H1 (cell line): ENCODE data around the gene LHPP. TPM values are rescaled to one million over a fixed set of nuclear protein-coding genes. Genes with fewer than 3 reads are reported as not detected.

Source experiments
- CTCF ChIA-PET: fragments of 300-600 bp; sonication (Branson Sonifier 250); formaldehyde crosslinking; loops from one replicate; lab custom pipeline; 2021; ENCODE audit not compliant: partially characterized antibody; lab: Charles Lee
- POLR2A ChIA-PET: fragments of 300-600 bp; sonication (Branson Sonifier 250); formaldehyde crosslinking; loops from one replicate; lab custom pipeline; 2021; ENCODE audit warnings: inconsistent platforms; ENCODE audit not compliant: partially characterized antibody; lab: Charles Lee
- DNase-seq, 2 experiments: peaks; one replicate each; pipeline versions ENCODE4 v3.0.0 to v3.0.0-alpha.2; 2010 to 2022; ENCODE audit warnings: low spot score in 2 of 2, low read depth in 1 of 2, mixed read lengths in 1 of 2
- FAIRE-seq: peaks from 2 replicates; lab custom pipeline; 2011; peaks lifted over from hg19 to GRCh38; lab: Jason Lieb, UNC
- H2AFZ ChIP-seq: 2 replicates; pipeline ENCODE4 v1.8.1; 2012; ENCODE audit warnings: low read length, inconsistent platforms
- H2AK5ac ChIP-seq: 2 replicates; pipeline ENCODE4 v1.6.1; 2013; ENCODE audit warnings: low read depth, low read length
- H2BK120ac ChIP-seq: replicated peaks from 2 replicates; pipeline ENCODE3; 2013; ENCODE audit warnings: low read depth, low read length, inconsistent platforms
- H2BK12ac ChIP-seq: 2 replicates; pipeline ENCODE4 v1.6.1; 2013; ENCODE audit warnings: low read depth, low read length
- H2BK15ac ChIP-seq: 2 replicates; pipeline ENCODE4 v1.6.1; 2013; ENCODE audit warnings: low read length
- H2BK20ac ChIP-seq: 2 replicates; pipeline ENCODE4 v1.6.1; 2013; ENCODE audit warnings: low read length
- H2BK5ac ChIP-seq: 2 replicates; pipeline ENCODE4 v1.6.1; 2013; ENCODE audit warnings: low read depth, low read length
- H3K14ac ChIP-seq: 2 replicates; pipeline ENCODE4 v1.6.1; 2013; ENCODE audit warnings: inconsistent platforms; ENCODE audit not compliant: insufficient read length
- H3K18ac ChIP-seq: 2 replicates; pipeline ENCODE4 v1.6.1; 2013; ENCODE audit warnings: low read length; ENCODE audit errors: extremely low read depth
- H3K23ac ChIP-seq: 2 replicates; pipeline ENCODE4 v1.6.1; 2013; ENCODE audit warnings: inconsistent platforms; ENCODE audit not compliant: insufficient read length
- H3K23me2 ChIP-seq: 2 replicates; pipeline ENCODE4 v1.6.1; 2013; ENCODE audit warnings: low read depth, low read length
- H3K27ac ChIP-seq: 2 replicates; pipeline ENCODE4 v1.6.1; 2011; ENCODE audit warnings: low read depth, low read length, inconsistent platforms
- H3K27me3 ChIP-seq, 4 experiments: replicated peaks in 1 of 4; 1 replicate in 1 of 4; 2 replicates in 3 of 4; pipeline versions ENCODE4 v1.6.1 to v1.8.1; 2011 to 2013; ENCODE audit warnings: low read length in 3 of 4, mild to moderate bottlenecking in 3 of 4, inconsistent platforms in 2 of 4, mixed read lengths in 2 of 4, moderate library complexity in 1 of 4; ENCODE audit not compliant: control insufficient read depth in 3 of 4, insufficient read depth in 3 of 4; ENCODE audit errors: extremely low read depth in 1 of 4
- H3K36me3 ChIP-seq, 4 experiments: 2 replicates each; pipeline versions ENCODE4 v1.6.1 to v1.8.1; 2011 to 2013; ENCODE audit warnings: mild to moderate bottlenecking in 4 of 4, low read length in 3 of 4, moderate library complexity in 2 of 4, control low read depth in 1 of 4, inconsistent platforms in 1 of 4; ENCODE audit not compliant: insufficient read depth in 4 of 4, control insufficient read depth in 2 of 4
- H3K4ac ChIP-seq: replicated peaks from 2 replicates; pipeline ENCODE3; 2013; ENCODE audit warnings: low read length, low read depth, mixed read lengths, inconsistent platforms; ENCODE audit not compliant: insufficient read length
- H3K4me1 ChIP-seq, 4 experiments: replicated peaks in 1 of 4; 1 replicate in 1 of 4; 2 replicates in 3 of 4; pipeline versions ENCODE4 v1.6.1 to v1.8.1; 2011 to 2013; ENCODE audit warnings: low read length in 3 of 4, inconsistent platforms in 2 of 4, mixed read lengths in 1 of 4; ENCODE audit not compliant: insufficient read depth in 4 of 4, control insufficient read depth in 3 of 4
- H3K4me2 ChIP-seq, 2 experiments: 2 replicates each; pipeline versions ENCODE4 v1.6.1 to v1.8.1; 2011 to 2013; ENCODE audit warnings: low read depth in 2 of 2, low read length in 2 of 2, control low read depth in 1 of 2, inconsistent platforms in 1 of 2, mild to moderate bottlenecking in 1 of 2; ENCODE audit not compliant: insufficient read depth in 1 of 2
- H3K4me3 ChIP-seq, 4 experiments: fragments of 200-600, 300-600 bp in 1 of 4; sonication (generic), shearing (Covaris generic), sonication (Bioruptor Twin) in 1 of 4; 2 replicates each; pipeline versions ENCODE4 v1.5.1 to v1.8.1; 2011 to 2016; ENCODE audit warnings: low read length in 4 of 4, low read depth in 3 of 4, control low read depth in 2 of 4, inconsistent platforms in 2 of 4, mild to moderate bottlenecking in 2 of 4, mixed read lengths in 1 of 4, moderate library complexity in 1 of 4; ENCODE audit not compliant: insufficient read depth in 2 of 4; ENCODE audit errors: extremely low read depth in 1 of 4
- H3K56ac ChIP-seq: replicated peaks from 2 replicates; pipeline ENCODE3; 2013; ENCODE audit warnings: low read depth, mild to moderate bottlenecking, mixed read lengths, low read length, inconsistent platforms; ENCODE audit not compliant: insufficient read length
- H3K79me1 ChIP-seq: 2 replicates; pipeline ENCODE4 v1.6.1; 2013; ENCODE audit warnings: low read depth, low read length, control low read depth
- H3K79me2 ChIP-seq, 2 experiments: 2 replicates each; pipeline versions ENCODE4 v1.6.1 to v1.8.1; 2012 to 2013; ENCODE audit warnings: low read length in 2 of 2, mild to moderate bottlenecking in 2 of 2, inconsistent platforms in 1 of 2; ENCODE audit not compliant: insufficient read depth in 2 of 2, control insufficient read depth in 1 of 2
- H3K9ac ChIP-seq, 4 experiments: replicated peaks in 1 of 4; 1 replicate in 1 of 4; 2 replicates in 3 of 4; pipeline versions ENCODE4 v1.6.1 to v1.8.1; 2011 to 2013; ENCODE audit warnings: low read depth in 3 of 4, low read length in 3 of 4, control low read depth in 2 of 4, mild to moderate bottlenecking in 2 of 4, moderate library complexity in 2 of 4, inconsistent platforms in 1 of 4; ENCODE audit errors: extremely low read depth in 1 of 4
- H3K9me3 ChIP-seq, 2 experiments: 2 replicates each; pipeline versions ENCODE4 v1.6.1 to v1.8.1; 2012 to 2013; ENCODE audit warnings: mild to moderate bottlenecking in 2 of 2, moderate library complexity in 2 of 2, control low read depth in 1 of 2, inconsistent platforms in 1 of 2, low read depth in 1 of 2, low read length in 1 of 2, mixed read lengths in 1 of 2; ENCODE audit not compliant: insufficient read depth in 2 of 2
- H4K20me1 ChIP-seq, 2 experiments: replicated peaks in 1 of 2; 2 replicates each; pipeline versions ENCODE3 to v1.8.1; 2011 to 2013; ENCODE audit warnings: inconsistent platforms in 2 of 2, low read length in 2 of 2, mild to moderate bottlenecking in 1 of 2; ENCODE audit not compliant: insufficient read depth in 2 of 2, control insufficient read depth in 1 of 2
- H4K5ac ChIP-seq: 2 replicates; pipeline ENCODE4 v1.6.1; 2013; ENCODE audit warnings: low read length, low read depth, mixed read lengths, inconsistent platforms; ENCODE audit not compliant: insufficient read length
- H4K8ac ChIP-seq: 2 replicates; pipeline ENCODE4 v1.8.0; 2013; ENCODE audit warnings: mild to moderate bottlenecking, moderate library complexity, low read length, inconsistent platforms; ENCODE audit not compliant: insufficient read depth; ENCODE audit errors: extremely low read depth
- H4K91ac ChIP-seq: replicated peaks from 2 replicates; pipeline ENCODE3; 2013; ENCODE audit warnings: low read length, mixed read lengths, inconsistent platforms; ENCODE audit not compliant: insufficient read length
- EGR1 ChIP-seq: IDR thresholded peaks from 2 replicates; pipeline ENCODE4 v1.6.1; 2011; ENCODE audit warnings: low read depth, low read length, borderline replicate concordance
- HDAC6 ChIP-seq: IDR thresholded peaks from one replicate; pipeline ENCODE4 v1.7.1; 2012; ENCODE audit warnings: low read depth, mild to moderate bottlenecking, inconsistent platforms, low read length, moderate library complexity
- POU5F1 ChIP-seq: IDR thresholded peaks from 2 replicates; pipeline ENCODE4 v1.6.1; 2011; ENCODE audit warnings: low read depth, mild to moderate bottlenecking, low read length, moderate library complexity
- RXRA ChIP-seq: IDR thresholded peaks from 2 replicates; pipeline ENCODE4 v1.6.1; 2011; ENCODE audit warnings: low read depth, mild to moderate bottlenecking, low read length, moderate library complexity; ENCODE audit not compliant: insufficient read depth
- SRF ChIP-seq: IDR thresholded peaks from 2 replicates; pipeline ENCODE4 v1.6.1; 2011; ENCODE audit warnings: mild to moderate bottlenecking, low read depth, low read length, moderate library complexity
- WGBS, 2 experiments: shearing (Covaris generic) in 1 of 2; methylation state at CpG; one replicate each; pipeline versions ENCODE4 v1.1.6 to v1.1.7; 2013 to 2015; ENCODE audit warnings: low lambda C conversion rate in 2 of 2, mixed read lengths in 2 of 2, inconsistent platforms in 1 of 2, low coverage in 1 of 2, missing lambda C conversion rate in 1 of 2; ENCODE audit not compliant: insufficient replicate concordance in 2 of 2, insufficient coverage in 1 of 2, insufficient read length in 1 of 2; ENCODE audit errors: extremely low coverage in 1 of 2, missing lambda C conversion rate in 1 of 2; 5-methylcytosine and 5-hydroxymethylcytosine counted together
- polyA plus RNA-seq, 7 experiments: library from polyadenylated mRNA; depleted of rRNA in 3 of 7; stranded (reverse) in 5 of 7; unstranded in 2 of 7; fragments of >200 nt in 5 of 7; fragments of 200-250 nt in 2 of 7; gene quantifications; 1 replicate in 5 of 7; 2 replicates in 1 of 7; 4 replicates in 1 of 7; pipeline versions ENCODE4 v1.2.1 to v1.2.3, GENCODE V29; 2011 to 2013; ENCODE audit warnings: missing spikeins in 2 of 7, mixed read lengths in 2 of 7
- total RNA-seq: library from RNA; stranded (reverse); fragmentation: NEBNext Ultra II Directional; extraction: Animal tissue kit (Norgen Biotek cat#: 25700); gene quantifications from 2 replicates; pipeline ENCODE4 v1.2.1, GENCODE V29; 2021

LHPP gene
- total and polyA plus RNA-seq, 2 of the 8 experiments (the other 6 are each of a cell fraction or from before 2014, with no cell fraction given) = 26.0 to 45.0 TPM

DNA sequence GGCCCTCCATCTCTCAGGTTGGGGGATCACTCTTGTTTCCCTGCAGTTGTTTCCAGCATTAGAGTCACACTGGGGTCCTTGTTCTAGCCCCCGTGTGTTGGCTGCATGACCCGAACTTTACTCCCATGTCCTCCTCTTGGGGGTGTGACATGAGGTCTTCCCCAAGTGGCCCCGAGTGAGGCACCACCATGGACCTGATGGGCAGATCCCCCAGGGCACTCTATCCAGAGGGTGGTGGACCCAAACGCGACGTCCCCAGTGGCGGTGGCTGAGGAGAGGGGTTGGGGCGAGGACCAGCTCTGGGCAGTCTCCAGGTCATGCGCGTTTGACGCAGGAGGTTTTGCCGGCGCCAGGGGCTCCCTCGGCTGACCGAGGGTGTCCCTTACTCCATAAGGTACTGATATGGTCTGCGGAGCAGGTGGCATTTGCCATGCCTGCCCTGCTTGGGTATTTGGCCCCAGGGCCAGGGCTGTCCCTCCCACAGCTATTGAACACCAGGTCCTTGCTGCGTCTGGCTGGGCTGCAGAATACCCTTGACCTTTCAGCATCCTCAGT is 131.9 kb downstream of the LHPP start:
- Histone ChIP-seq H3K36me3 (no peaks in the 10 kb centered on the region), H2AK5ac (no peak overlapping the region), H3K23me2 (no peaks in the 10 kb centered on the region), H3K14ac (no peak overlapping the region), H2BK20ac (no peak overlapping the region), H3K4ac (no peak overlapping the region), H4K91ac (no peak overlapping the region), H3K23ac (no peak overlapping the region), H3K27ac (no peak overlapping the region), H3K56ac (no peak overlapping the region), H4K8ac (no peak overlapping the region), H3K27me3 (no peaks in the 10 kb centered on the region; a peak in 2 of 7 replicates), H3K79me2 (no peaks in the 10 kb centered on the region), H3K4me1 (no peaks in the 10 kb centered on the region), H3K79me1 (no peaks in the 10 kb centered on the region), H3K18ac (no peak overlapping the region), H2BK120ac (no peak overlapping the region), H2BK5ac (no peak overlapping the region), H2BK12ac (no peak overlapping the region), H3K4me2 (no peak overlapping the region), H2AFZ (no peak overlapping the region), H4K5ac (no peak overlapping the region), H3K4me3 (no peak overlapping the region), H2BK15ac (no peak overlapping the region), H4K20me1 (peaks cover 2 to 3% of the 10 kb centered on the region in 2 experiments), H3K9ac (no peak overlapping the region), H3K9me3 (no peaks in the 10 kb centered on the region)
- no peak for TF ChIP-seq EGR1
- no peak for TF ChIP-seq HDAC6
- no peak for TF ChIP-seq SRF
- TF ChIP-seq RXRA = no peak
- TF ChIP-seq POU5F1 = no peak
- DNase-seq (no peak), FAIRE-seq (no peak)
- 92% methylated on average over 17 of the region's 17 CpGs; no CpG with 5 or more reads in 1 of the 2 experiments for WGBS, 2 experiments
- ChIA-PET CTCF (interaction anchor here (1.0 to 1.5 kb wide), 4 partner anchors 19 to 174 kb away, joined by 3 read pairs; no protein-coding TSS in a partner anchor), POLR2A (interaction anchor here (1.5 kb wide), 1 partner anchor 10 kb away, joined by 6 read pairs; no protein-coding TSS in a partner anchor)
